Frontal cortex (tissue), 4 donors: ENCODE measurements around the gene USP17L20. TPM values are rescaled to one million over a fixed set of nuclear protein-coding genes. Genes with fewer than 3 reads are reported as not detected.
"Not testable (repeated sequence)": the region's sequence is repeated elsewhere in the genome, so short reads cannot be mapped to it uniquely, and the experiment has no call there.

ENCODE experiments used
- DNase-seq, 2 donors: peaks; one replicate each; pipeline ENCODE4 v3.0.0; 2012; ENCODE audit warnings: low spot score in 2 of 2
- FAIRE-seq: peaks from 2 replicates; lab custom pipeline; 2012; peaks lifted over from hg19 to GRCh38; lab: Jason Lieb, UNC
- total RNA-seq: library from RNA; depleted of rRNA; stranded (reverse); fragments of >200 nt; gene quantifications from one replicate; pipeline ENCODE4 v1.2.3, GENCODE V29; 2014
- donor health status: control.
- donor health status: control.
- donor health status: control.

Gene USP17L20
- not detected for total RNA-seq

- DNase-seq, FAIRE-seq: not testable (repeated sequence)
Observed at GRCh38 chr4:9257824-9258223, at the start of gene USP17L20. Gene USP17L20 (plus strand): TSS chr4:9258124. CDS start chr4:9258124, 0 bp downstream.

DNA sequence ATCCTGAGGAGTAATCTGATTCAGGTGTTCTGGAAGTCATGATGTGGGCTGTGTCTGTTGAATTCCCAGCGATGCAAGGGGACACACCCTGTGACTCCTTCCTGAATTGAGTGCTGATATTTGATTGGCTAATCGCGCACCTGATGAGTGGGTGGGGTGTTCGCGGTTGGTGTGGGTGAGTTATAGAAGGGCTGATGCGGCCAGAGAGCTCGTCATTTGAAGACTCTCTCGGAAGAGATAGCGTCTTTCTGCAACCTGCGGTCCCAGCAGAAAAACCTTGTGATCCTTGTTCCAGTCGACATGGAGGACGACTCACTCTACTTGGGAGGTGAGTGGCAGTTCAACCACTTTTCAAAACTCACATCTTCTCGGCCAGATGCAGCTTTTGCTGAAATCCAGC, 47.6 kb upstream of the USP17L20 start, which contains the start of gene USP17L10:
Gene USP17L10 (plus strand): TSS at position 301 of the 400 bp plus-strand sequence. CDS start 0 bp downstream, at position 301.
- FAIRE-seq, DNase-seq: not testable (repeated sequence)

DNA sequence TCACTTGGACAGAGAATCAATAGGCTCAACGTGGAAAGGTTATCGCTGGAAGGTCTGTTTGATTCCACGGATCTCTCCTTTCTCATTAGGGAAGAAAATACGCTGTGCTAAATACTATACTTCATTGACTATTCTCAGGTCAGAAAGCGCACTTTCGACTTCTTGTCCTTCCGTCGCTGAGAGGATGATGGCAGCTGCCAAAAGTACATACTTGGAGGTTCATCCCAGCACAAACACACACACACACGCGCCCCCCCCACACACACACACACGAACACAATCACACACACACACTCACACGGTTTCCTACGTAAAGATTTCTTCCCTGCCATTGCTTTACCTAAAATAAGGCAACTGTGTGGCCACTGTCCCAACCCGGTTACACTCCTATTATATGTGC, 43.2 kb upstream of the USP17L20 start:
- not testable (repeated sequence) for DNase-seq, FAIRE-seq

- not testable (repeated sequence) for DNase-seq, FAIRE-seq
Observed at GRCh38 chr4:9215105-9215504, 42.8 kb upstream of the USP17L20 start, which contains the start of gene USP17L11. Gene USP17L11 (plus strand): TSS chr4:9215405. CDS start chr4:9215405, 0 bp downstream.

- not testable (repeated sequence) for FAIRE-seq, DNase-seq
Observed at GRCh38 chr4:9219852-9220251, 38.1 kb upstream of the USP17L20 start, which contains the start of gene USP17L12. Gene USP17L12 (plus strand): TSS chr4:9220152. CDS start chr4:9220152, 0 bp downstream.

GRCh38 chr4:9224596-9224995, 33.3 kb upstream of the USP17L20 start, which contains the start of gene USP17L13:
Gene USP17L13 (plus strand): TSS chr4:9224896. CDS start chr4:9224896, 0 bp downstream.
- DNase-seq, FAIRE-seq: not testable (repeated sequence)

GRCh38 chr4:9230249-9230648, 27.7 kb upstream of the USP17L20 start:
- not testable (repeated sequence) for DNase-seq, FAIRE-seq

DNA sequence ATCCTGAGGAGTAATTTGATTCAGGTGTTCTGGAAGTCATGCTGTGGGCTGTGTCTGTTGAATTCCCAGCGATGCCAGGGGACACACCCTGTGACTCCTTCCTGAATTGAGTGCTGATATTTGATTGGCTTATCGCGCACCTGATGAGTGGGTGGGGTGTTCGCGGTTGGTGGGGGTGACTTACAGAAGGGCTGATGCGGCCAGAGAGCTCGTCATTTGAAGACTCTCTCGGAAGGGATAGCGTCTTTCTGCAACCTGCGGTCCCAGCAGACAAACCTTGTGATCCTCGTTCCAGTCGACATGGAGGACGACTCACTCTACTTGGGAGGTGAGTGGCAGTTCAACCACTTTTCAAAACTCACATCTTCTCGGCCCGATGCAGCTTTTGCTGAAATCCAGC, 23.8 kb upstream of the USP17L20 start, which contains the start of gene USP17L15:
Gene USP17L15 (plus strand): TSS at position 301 of the 400 bp plus-strand sequence. CDS start 0 bp downstream, at position 301.
- FAIRE-seq: not testable (repeated sequence)

DNA sequence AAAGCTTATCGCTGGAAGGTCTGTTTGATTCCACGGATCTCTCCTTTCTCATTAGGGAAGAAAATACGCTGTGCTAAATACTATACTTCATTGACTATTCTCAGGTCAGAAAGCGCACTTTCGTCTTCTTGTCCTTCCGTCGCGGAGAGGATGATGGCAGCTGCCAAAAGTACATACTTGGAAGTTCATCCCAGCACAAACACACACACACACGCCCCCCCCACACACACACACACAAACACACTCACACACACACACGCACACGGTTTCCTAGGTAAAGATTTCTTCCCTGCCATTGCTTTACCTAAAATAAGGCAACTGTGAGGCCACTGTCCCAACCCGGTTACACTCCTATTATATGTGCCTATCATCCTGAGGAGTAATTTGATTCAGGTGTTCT, 19.5 kb upstream of the USP17L20 start:
- not testable (repeated sequence) for FAIRE-seq, DNase-seq

More for the DNA sequence above, 23.8 kb upstream of the USP17L20 start, which contains the start of gene USP17L15:
- DNase-seq: not testable (repeated sequence)

- not testable (repeated sequence) for FAIRE-seq, DNase-seq
Observed at GRCh38 chr4:9243579-9243978, 14.3 kb upstream of the USP17L20 start, which contains the start of gene USP17L17. Gene USP17L17 (plus strand): TSS chr4:9243879. CDS start chr4:9243879, 0 bp downstream.

DNA sequence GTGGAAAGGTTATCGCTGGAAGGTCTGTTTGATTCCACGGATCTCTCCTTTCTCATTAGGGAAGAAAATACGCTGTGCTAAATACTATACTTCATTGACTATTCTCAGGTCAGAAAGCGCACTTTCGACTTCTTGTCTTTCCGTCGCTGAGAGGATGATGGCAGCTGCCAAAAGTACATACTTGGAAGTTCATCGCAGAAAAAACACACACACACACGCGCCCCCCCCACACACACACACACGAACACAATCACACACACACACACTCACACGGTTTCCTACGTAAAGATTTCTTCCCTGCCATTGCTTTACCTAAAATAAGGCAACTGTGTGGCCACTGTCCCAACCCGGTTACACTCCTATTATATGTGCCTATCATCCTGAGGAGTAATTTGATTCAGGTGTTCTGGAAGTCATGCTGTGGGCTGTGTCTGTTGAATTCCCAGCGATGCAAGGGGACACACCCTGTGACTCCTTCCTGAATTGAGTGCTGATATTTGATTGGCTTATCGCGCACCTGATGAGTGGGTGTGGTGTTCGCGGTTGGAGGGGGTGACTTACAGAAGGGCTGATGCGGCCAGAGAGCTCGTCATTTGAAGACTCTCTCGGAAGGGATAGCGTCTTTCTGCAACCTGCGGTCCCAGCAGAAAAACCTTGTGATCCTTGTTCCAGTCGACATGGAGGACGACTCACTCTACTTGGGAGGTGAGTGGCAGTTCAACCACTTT, 9.8 kb upstream of the USP17L20 start, which contains the start of gene USP17L18:
Gene USP17L18 (plus strand): TSS at position 678 of the 728 bp plus-strand sequence. CDS start 0 bp downstream, at position 678.
- not testable (repeated sequence) for FAIRE-seq, DNase-seq

GRCh38 chr4:9253078-9253477, 4.8 kb upstream of the USP17L20 start, which contains the start of gene USP17L19:
Gene USP17L19 (plus strand): TSS chr4:9253378. CDS start chr4:9253378, 0 bp downstream.
- not testable (repeated sequence) for FAIRE-seq, DNase-seq

- DNase-seq, FAIRE-seq: not testable (repeated sequence)
Observed at GRCh38 chr4:9262572-9262971, 4.6 kb downstream of the USP17L20 start, which contains the start of gene USP17L21. Gene USP17L21 (plus strand): TSS chr4:9262872. CDS start chr4:9262872, 0 bp downstream.

GRCh38 chr4:9267319-9267718, 9.4 kb downstream of the USP17L20 start, which contains the start of gene USP17L22:
Gene USP17L22 (plus strand): TSS chr4:9267619. CDS start chr4:9267619, 0 bp downstream.
- FAIRE-seq, DNase-seq: not testable (repeated sequence)

DNA sequence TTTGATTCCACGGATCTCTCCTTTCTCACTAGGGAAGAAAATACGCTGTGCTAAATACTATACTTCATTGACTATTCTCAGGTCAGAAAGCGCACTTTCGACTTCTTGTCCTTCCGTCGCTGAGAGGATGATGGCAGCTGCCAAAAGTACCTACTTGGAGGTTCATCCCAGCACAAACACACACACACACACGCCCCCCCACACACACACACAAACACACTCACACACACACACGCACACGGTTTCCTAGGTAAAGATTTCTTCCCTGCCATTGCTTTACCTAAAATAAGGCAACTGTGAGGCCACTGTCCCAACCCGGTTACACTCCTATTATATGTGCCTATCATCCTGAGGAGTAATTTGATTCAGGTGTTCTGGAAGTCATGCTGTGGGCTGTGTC, 13.8 kb downstream of the USP17L20 start:
- not testable (repeated sequence) for DNase-seq

More for the DNA sequence above, 13.8 kb downstream of the USP17L20 start:
- not testable (repeated sequence) for FAIRE-seq

Other genes with a start within 250 kb of the USP17L20 start
- gene FAM90A26, start 87.7 kb upstream of the USP17L20 start, total RNA-seq: not detected
- not detected for gene USP17L10, start 47.5 kb upstream of the USP17L20 start, total RNA-seq
- not detected for gene USP17L11, start 42.7 kb upstream of the USP17L20 start, total RNA-seq
- gene USP17L12, start 38.0 kb upstream of the USP17L20 start, total RNA-seq: not detected
- gene USP17L13, start 33.2 kb upstream of the USP17L20 start, total RNA-seq: not detected
- not detected for gene USP17L15, start 23.7 kb upstream of the USP17L20 start, total RNA-seq
- not detected for gene USP17L17, start 14.2 kb upstream of the USP17L20 start, total RNA-seq
- not detected for gene USP17L18, start 9.5 kb upstream of the USP17L20 start, total RNA-seq
- not detected for gene USP17L19, start 4.7 kb upstream of the USP17L20 start, total RNA-seq
- gene USP17L21, start 4.7 kb downstream of the USP17L20 start, total RNA-seq: not detected
- gene USP17L22, start 9.5 kb downstream of the USP17L20 start, total RNA-seq: not detected
- not detected for gene USP17L24, start 67.0 kb downstream of the USP17L20 start, total RNA-seq
- gene USP17L25, start 71.8 kb downstream of the USP17L20 start, total RNA-seq: not detected
- not detected for gene USP17L26, start 76.5 kb downstream of the USP17L20 start, total RNA-seq
- gene USP17L5, start 81.3 kb downstream of the USP17L20 start, total RNA-seq: not detected
- gene USP17L27, start 86.0 kb downstream of the USP17L20 start, total RNA-seq: not detected
- gene USP17L28, start 90.8 kb downstream of the USP17L20 start, total RNA-seq: not detected
- not detected for gene USP17L29, start 95.5 kb downstream of the USP17L20 start, total RNA-seq
- gene USP17L30, start 105.0 kb downstream of the USP17L20 start, total RNA-seq: not detected
- not detected for gene DEFB131A, start 186.3 kb downstream of the USP17L20 start, total RNA-seq